Activated CD8-positive, alpha-beta memory T cell treated with anti-CD3 and anti-CD28 coated beads for 36 hours (primary cell): ENCODE measurements around the gene KLHL17. TPM values are rescaled to one million over a fixed set of nuclear protein-coding genes. Genes with fewer than 3 reads are reported as not detected.

ENCODE experiments used
- CTCF ChIA-PET: fragments of 350-600 bp; sonication (Branson Sonifier 250); formaldehyde crosslinking; loops from one replicate; lab custom pipeline; 2021; ENCODE audit warnings: antibody characterized with exemption; lab: Charles Lee
- POLR2A ChIA-PET: fragments of 350-600 bp; sonication (Branson Sonifier 250); formaldehyde crosslinking; loops from one replicate; lab custom pipeline; 2021; ENCODE audit warnings: antibody characterized with exemption; lab: Charles Lee
- total RNA-seq, 2 experiments: library from RNA; stranded (reverse); gene quantifications; one replicate each; pipeline ENCODE4 v1.2.3, GENCODE V29; 2021

The KLHL17 gene
- total RNA-seq, 2 experiments from 2014 or later = 33.6 to 37.2 TPM

- CTCF ChIA-PET = no interaction called here
- POLR2A ChIA-PET = no interaction called here
Measured at GRCh38 chr1:932776-933602, 27.4 kb upstream of the KLHL17 start.

- CTCF ChIA-PET = no interaction called here
- POLR2A ChIA-PET = no interaction called here
Measured at GRCh38 chr1:933603-933940, 26.8 kb upstream of the KLHL17 start.

GRCh38 chr1:934991-935750, 25.2 kb upstream of the KLHL17 start:
- ChIA-PET CTCF (no interaction called here), POLR2A (no interaction called here)

GRCh38 chr1:935751-936231, 24.6 kb upstream of the KLHL17 start:
- POLR2A ChIA-PET = no interaction called here

GRCh38 chr1:936348-937264, 23.8 kb upstream of the KLHL17 start:
- CTCF ChIA-PET = no interaction called here
- POLR2A ChIA-PET = no interaction called here

More at GRCh38 chr1:935751-936231, 24.6 kb upstream of the KLHL17 start:
- CTCF ChIA-PET = no interaction called here

GRCh38 chr1:937521-937920, 22.9 kb upstream of the KLHL17 start:
- ChIA-PET POLR2A (no interaction called here), CTCF (interaction anchor here (1.1 to 1.6 kb wide), 2 partner anchors 9 to 31 kb away, joined by 5 to 6 read pairs; no protein-coding TSS in a partner anchor)

- ChIA-PET CTCF (interaction anchor here (1.1 to 1.6 kb wide), 3 partner anchors 10 to 33 kb away, joined by 3 to 6 read pairs (median 5); no protein-coding TSS in a partner anchor), POLR2A (interaction anchor here (0.6 kb wide), 1 partner anchor 18 kb away, joined by 3 read pairs; no protein-coding TSS in a partner anchor)
Measured at GRCh38 chr1:938088-938683, 22.2 kb upstream of the KLHL17 start.

GRCh38 chr1:938711-939489, 21.5 kb upstream of the KLHL17 start:
- CTCF ChIA-PET = interaction anchor here (1.0 to 1.6 kb wide), 4 partner anchors 11 to 49 kb away, joined by 3 to 6 read pairs (median 4); no protein-coding TSS in a partner anchor
- POLR2A ChIA-PET = no interaction called here

GRCh38 chr1:939511-940106, 20.8 kb upstream of the KLHL17 start:
- CTCF ChIA-PET = interaction anchor here (1.0 to 2.7 kb wide), 5 partner anchors 11 to 49 kb away, joined by 3 to 7 read pairs (median 3); partner anchors contain the start of gene NOC2L
- POLR2A ChIA-PET = no interaction called here

- POLR2A ChIA-PET = interaction anchor here (1.0 to 1.1 kb wide), 2 partner anchors 14 to 123 kb away, joined by 3 read pairs; no protein-coding TSS in a partner anchor
- CTCF ChIA-PET = interaction anchor here (1.0 to 2.7 kb wide), 9 partner anchors 12 to 182 kb away, joined by 3 to 9 read pairs (median 4); partner anchors contain the start of genes NOC2L and PERM1
Measured at GRCh38 chr1:940107-941014, 20.0 kb upstream of the KLHL17 start.

- CTCF ChIA-PET = interaction anchor here (1.1 to 2.7 kb wide), 7 partner anchors 10 to 181 kb away, joined by 3 to 13 read pairs (median 6); partner anchors contain the start of gene PERM1
- POLR2A ChIA-PET = interaction anchor here (1.0 to 1.1 kb wide), 2 partner anchors 14 to 123 kb away, joined by 3 read pairs; no protein-coding TSS in a partner anchor
Measured at GRCh38 chr1:941015-941587, 19.3 kb upstream of the KLHL17 start.

GRCh38 chr1:941588-942383, 18.6 kb upstream of the KLHL17 start:
- ChIA-PET CTCF (interaction anchor here (0.9 to 2.7 kb wide), 12 partner anchors 11 to 181 kb away, joined by 3 to 13 read pairs (median 5); partner anchors contain the start of genes NOC2L, PERM1 and PLEKHN1), POLR2A (interaction anchor here (0.8 to 1.1 kb wide), 4 partner anchors 13 to 122 kb away, joined by 3 to 4 read pairs (median 3); no protein-coding TSS in a partner anchor)

- ChIA-PET CTCF (interaction anchor here (0.9 to 2.3 kb wide), 10 partner anchors 10 to 76 kb away, joined by 3 to 13 read pairs (median 4); partner anchors contain the start of genes NOC2L, PERM1 and PLEKHN1), POLR2A (interaction anchor here (0.8 kb wide), 2 partner anchors 19 to 37 kb away, joined by 3 to 4 read pairs; no protein-coding TSS in a partner anchor)
Measured at GRCh38 chr1:942411-942821, 18.0 kb upstream of the KLHL17 start.

GRCh38 chr1:942864-943533, 17.4 kb upstream of the KLHL17 start:
- POLR2A ChIA-PET = interaction anchor here (0.6 to 0.8 kb wide), 5 partner anchors 10 to 64 kb away, joined by 3 to 10 read pairs (median 3); no protein-coding TSS in a partner anchor

More at GRCh38 chr1:942864-943533, 17.4 kb upstream of the KLHL17 start:
- CTCF ChIA-PET = interaction anchor here (0.6 to 2.3 kb wide), 11 partner anchors 9 to 76 kb away, joined by 3 to 13 read pairs (median 4); partner anchors contain the start of genes NOC2L, PERM1 and PLEKHN1
